Measurements from ENCODE around the gene TREH. TPM values are rescaled to one million over a fixed set of nuclear protein-coding genes. Genes with fewer than 3 reads are reported as not detected.
A peak's percentile ranks its signal among the peaks of the same experiment; 100 is the strongest.

Gene TREH
- total RNA-seq, 2 donors from 2014 or later = 2.0 TPM; not detected in 1

DNA sequence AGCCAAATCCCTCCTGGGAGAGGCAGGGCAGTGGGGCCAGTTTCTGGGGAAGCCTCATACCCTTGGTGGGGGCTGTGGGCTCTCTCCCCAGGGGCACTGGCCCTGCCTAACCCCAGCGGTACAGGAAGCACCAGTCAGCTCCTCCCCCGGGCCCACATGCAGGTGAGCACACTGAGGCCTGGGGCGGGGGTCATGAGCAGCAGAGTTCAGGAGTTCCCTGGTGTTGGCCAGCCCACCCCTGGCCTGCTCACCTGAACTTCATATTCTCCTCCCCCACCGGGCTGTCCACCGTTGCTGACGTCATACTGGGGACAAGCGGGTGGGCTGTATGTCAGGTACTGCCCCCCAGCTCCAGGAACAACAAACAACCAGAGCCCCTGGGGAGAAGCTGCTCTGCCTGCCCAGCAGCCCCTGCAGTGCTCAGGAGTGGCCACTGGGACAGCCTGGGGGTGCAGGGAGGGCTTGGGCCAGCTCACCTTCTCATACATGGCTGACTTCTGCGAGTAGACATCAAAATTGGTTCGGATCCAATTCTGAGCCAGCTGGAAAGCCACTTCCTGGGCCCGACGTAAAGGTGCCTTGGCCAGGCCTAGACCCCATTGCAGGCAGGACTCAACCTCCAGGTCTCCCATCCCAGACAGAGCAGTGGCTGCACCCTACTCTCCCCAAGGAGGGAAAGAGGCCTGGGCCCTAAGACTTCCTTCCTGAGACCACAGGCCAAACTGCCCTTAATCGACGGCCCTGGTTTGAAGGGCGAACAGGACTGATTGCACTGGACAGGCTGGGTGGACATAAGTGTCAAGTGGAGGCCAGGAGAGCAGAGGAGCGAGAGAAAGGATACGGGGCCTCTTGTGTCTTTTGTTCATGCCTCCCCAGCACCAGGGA lies 20.8 kb downstream of the TREH start:
- intact Hi-C loops (cut with DNase I) = no loop called here
- Histone ChIP-seq H3K4me3 (no peak overlapping the region), H3K27me3 (no peaks in the 10 kb centered on the region), H3K36me3 (replicated peaks in 1 of 2; ENCODE audit: insufficient read depth in 1 of 2, low read depth in 2 of 2) (peaks cover 0 to 2% of the 10 kb centered on the region in 2 donors), H3K9me3 (no peaks in the 10 kb centered on the region), H3K27ac (peak overlapping the region in 3 of 4 donors; percentile 29 to 52 (median 33)), H3K4me1 (peaks cover 15% of the 10 kb centered on the region)
- DNase-seq (no peak), ATAC-seq (peak; percentile 2)
- WGBS, 2 donors = 54 to 69% methylated on average over 4 to 16 of the region's 16 CpGs
- TF ChIP-seq, protein P1, sequence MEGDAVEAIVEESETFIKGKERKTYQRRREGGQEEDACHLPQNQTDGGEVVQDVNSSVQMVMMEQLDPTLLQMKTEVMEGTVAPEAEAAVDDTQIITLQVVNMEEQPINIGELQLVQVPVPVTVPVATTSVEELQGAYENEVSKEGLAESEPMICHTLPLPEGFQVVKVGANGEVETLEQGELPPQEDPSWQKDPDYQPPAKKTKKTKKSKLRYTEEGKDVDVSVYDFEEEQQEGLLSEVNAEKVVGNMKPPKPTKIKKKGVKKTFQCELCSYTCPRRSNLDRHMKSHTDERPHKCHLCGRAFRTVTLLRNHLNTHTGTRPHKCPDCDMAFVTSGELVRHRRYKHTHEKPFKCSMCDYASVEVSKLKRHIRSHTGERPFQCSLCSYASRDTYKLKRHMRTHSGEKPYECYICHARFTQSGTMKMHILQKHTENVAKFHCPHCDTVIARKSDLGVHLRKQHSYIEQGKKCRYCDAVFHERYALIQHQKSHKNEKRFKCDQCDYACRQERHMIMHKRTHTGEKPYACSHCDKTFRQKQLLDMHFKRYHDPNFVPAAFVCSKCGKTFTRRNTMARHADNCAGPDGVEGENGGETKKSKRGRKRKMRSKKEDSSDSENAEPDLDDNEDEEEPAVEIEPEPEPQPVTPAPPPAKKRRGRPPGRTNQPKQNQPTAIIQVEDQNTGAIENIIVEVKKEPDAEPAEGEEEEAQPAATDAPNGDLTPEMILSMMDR (IDR thresholded peaks at IDR 0.05) = peak in 1 of 7 experiments; percentile 13
- no peak for TF ChIP-seq POLR2A (IDR thresholded peaks at IDR 0.05)

DNA sequence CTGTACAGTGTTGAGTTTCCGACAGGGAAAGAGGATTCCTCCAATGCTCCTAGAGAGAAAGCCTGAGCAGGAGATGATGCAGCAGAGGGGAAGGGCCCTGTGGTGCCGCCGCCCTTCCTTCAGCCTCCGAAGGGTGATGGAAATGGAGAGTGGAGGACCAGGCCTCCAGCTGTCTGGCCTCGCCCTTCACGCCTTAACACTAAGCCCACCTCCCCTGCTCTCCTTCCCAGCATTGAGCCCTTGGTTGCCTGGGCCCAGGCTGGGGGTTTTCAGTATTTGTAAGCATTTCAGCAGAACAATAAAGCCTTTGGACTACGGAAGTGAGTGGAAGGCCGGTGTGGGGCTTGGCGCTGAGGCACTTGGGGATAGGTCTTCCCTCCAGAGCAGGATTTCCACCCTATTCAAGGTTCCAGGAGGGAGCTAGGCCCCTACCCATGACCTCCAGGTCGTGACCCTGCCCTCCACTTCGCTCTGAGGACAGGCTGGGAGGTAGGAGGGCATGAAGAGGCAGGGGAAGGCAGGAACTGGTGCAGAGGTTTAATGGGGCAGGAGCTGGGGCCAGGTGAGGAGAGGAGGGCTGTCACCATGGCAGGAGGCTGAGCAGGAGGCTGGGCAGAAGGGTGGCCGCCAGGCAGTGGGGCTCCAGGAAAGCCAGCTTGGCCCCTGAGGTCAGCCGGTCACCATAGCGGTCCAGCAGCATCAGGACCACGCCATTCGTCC lies 21.6 kb downstream of the TREH start:
- no peak for TF ChIP-seq POLR2A (IDR thresholded peaks at IDR 0.05)
- TF ChIP-seq, protein P1 (IDR thresholded peaks at IDR 0.05) = no peak
- Histone ChIP-seq H3K36me3 (replicated peaks in 1 of 2; ENCODE audit: insufficient read depth in 1 of 2, low read depth in 2 of 2) (peaks cover 0 to 2% of the 10 kb centered on the region in 2 donors), H3K9me3 (no peaks in the 10 kb centered on the region), H3K27ac (no peak overlapping the region), H3K4me1 (peaks cover 15% of the 10 kb centered on the region), H3K27me3 (no peaks in the 10 kb centered on the region), H3K4me3 (no peak overlapping the region)
- intact Hi-C loops (cut with DNase I) = no loop called here
- ATAC-seq (no peak), DNase-seq (no peak)
- WGBS, 2 donors = 83% methylated on average over 13 to 16 of the region's 16 CpGs

DNA sequence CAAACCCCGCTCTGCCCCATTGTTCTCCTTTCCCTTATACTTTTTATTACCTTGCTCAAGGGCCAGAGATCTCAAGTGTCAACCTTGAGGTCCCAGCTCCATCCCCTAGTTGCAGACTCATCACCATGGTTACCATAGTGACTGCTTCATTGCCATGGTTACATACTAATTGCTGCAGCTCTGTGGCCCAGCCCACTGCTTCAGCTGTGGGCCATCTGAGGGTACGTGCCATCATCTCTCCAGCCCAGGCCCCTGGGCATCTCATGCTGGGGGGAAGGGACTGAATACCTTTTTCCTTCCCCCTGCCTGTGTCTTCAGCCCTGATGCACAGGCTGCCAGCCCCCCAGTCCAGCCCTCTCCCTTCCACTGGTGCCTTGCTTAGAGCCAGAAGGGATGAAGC lies 22.2 kb downstream of the TREH start:
- TF ChIP-seq POLR2A (IDR thresholded peaks at IDR 0.05) = no peak
- TF ChIP-seq, protein P1 (IDR thresholded peaks at IDR 0.05) = no peak
- DNase-seq = no peak
- H3K4me1 ChIP-seq = peaks cover 15% of the 10 kb centered on the region
- 84 to 94% methylated on average over 2 of the region's 2 CpGs for WGBS, 2 donors
- H3K27me3 ChIP-seq = no peaks in the 10 kb centered on the region
- H3K4me3 ChIP-seq = no peak overlapping the region
- intact Hi-C loops (cut with DNase I) = no loop called here
- no peaks in the 10 kb centered on the region for H3K9me3 ChIP-seq
- no peak for ATAC-seq
- H3K36me3 ChIP-seq (replicated peaks in 1 of 2; ENCODE audit: insufficient read depth in 1 of 2, low read depth in 2 of 2) = peaks cover 0 to 2% of the 10 kb centered on the region in 2 donors
- H3K27ac ChIP-seq = no peak overlapping the region

DNA sequence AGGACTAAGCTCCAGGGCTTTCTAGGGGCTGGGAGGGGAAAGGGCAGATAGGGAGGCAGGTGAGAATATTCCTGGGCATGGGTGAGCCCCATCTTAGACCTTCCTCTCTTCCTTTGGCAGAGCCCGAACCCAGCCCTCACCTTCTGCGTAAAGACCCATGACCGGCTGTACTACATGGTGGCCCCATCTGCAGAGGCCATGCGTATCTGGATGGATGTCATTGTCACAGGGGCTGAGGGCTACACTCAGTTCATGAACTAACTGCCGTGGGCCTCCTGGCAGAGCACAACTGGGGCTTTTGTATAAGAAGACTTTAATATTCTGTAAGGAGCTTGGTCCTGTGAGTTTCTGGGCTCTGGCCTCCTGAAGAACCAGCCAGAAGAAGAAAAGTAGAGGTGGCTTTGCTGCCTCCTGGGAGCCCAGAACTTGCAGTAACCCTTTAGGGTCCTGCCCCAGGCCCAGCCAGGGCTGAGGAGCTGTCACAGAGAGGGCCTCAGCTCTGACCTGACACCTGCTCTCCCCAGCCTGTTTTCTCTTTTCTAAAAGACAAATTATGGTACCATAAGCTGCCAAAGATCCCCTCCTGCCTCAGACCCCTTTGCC lies 22.8 kb downstream of the TREH start:
- Histone ChIP-seq H3K4me1 (peaks cover 15% of the 10 kb centered on the region), H3K36me3 (replicated peaks in 1 of 2; ENCODE audit: insufficient read depth in 1 of 2, low read depth in 2 of 2) (peaks cover 0 to 2% of the 10 kb centered on the region in 2 donors), H3K9me3 (no peaks in the 10 kb centered on the region), H3K27ac (no peak overlapping the region), H3K27me3 (no peaks in the 10 kb centered on the region), H3K4me3 (no peak overlapping the region)
- ATAC-seq (no peak), DNase-seq (no peak)
- TF ChIP-seq, protein P1 (IDR thresholded peaks at IDR 0.05) = no peak
- no peak for TF ChIP-seq POLR2A (IDR thresholded peaks at IDR 0.05)
- intact Hi-C loops (cut with DNase I) = no loop called here
- WGBS, 2 donors = 89 to 97% methylated on average over 5 of the region's 5 CpGs

All from body of pancreas (tissue), 4 donors.